Placental epithelial cell (primary cell): ENCODE results near the gene PLAA. TPM values are rescaled to one million over a fixed set of nuclear protein-coding genes. Genes with fewer than 3 reads are reported as not detected.

ENCODE experiments used
- small RNA-seq: library from RNA; depleted of rRNA; stranded (forward); fragments of <200 nt; gene quantifications from one replicate; pipeline ENCODE3, GENCODE V24; 2012
- total RNA-seq: library from RNA; depleted of rRNA; stranded (reverse); fragments of >200 nt; gene quantifications from 2 replicates; pipeline ENCODE4 v1.2.3, GENCODE V29; 2012

PLAA gene
- 26.7 and 37.6 TPM in 2 replicates for total RNA-seq

DNA sequence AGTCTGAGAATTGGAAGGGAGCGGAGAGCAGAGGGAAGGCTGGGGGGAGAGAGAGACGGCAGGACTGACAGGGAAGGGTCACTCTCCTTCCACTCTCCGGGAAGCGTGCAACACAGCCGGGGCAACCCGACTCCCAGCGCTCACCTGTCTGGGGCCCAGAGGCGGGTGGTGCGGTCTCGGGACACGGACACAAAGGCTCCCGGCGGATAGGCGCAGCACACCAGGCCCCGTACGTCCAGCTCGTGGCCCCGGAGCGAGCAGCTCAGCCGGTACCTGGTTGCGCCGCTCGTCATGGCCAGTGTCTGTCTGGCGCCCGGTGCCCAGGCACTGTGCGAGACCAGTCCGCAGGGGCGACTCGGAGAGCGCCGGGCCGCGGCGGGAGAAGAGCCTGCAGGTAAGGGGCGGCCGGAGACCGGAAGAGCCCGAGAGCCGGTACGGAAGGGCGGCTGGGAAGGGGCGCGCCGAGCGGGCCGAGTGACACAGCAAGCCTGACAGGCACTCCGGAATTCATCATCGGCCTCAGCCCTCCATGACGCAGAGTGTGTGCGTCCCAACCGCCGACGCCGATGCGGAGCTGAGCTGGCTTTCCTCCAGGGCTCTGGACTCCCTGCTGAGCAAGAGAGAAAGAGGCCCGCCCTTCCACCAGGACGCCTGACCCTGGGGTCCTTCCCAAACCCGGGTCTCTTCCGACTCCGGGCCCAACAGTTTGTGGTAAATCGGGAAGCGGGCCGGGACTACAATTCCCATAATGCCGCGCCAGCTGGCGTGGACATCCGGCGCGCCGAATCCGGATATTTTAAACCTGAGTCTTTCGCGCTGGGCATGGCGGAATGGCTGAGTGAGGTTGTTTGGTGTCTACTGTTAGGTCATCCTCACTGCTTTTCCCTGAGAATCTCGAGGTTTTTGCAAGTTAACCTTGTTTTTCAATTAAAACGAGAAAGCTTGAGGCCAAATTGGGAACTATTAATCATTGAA, at the start of gene PLAA:
Gene PLAA, minus strand, starts transcription at position 490 of the 975 bp plus-strand sequence. Its CDS starts 197 bp downstream, at position 293.

GRCh38 chr9:26955921-26956859, 9.1 kb upstream of the PLAA start, which contains the start of gene IFT74:
TSS of gene IFT74 (plus strand) at chr9:26956412. CDS start at chr9:26961968, 5,556 bp downstream.

DNA sequence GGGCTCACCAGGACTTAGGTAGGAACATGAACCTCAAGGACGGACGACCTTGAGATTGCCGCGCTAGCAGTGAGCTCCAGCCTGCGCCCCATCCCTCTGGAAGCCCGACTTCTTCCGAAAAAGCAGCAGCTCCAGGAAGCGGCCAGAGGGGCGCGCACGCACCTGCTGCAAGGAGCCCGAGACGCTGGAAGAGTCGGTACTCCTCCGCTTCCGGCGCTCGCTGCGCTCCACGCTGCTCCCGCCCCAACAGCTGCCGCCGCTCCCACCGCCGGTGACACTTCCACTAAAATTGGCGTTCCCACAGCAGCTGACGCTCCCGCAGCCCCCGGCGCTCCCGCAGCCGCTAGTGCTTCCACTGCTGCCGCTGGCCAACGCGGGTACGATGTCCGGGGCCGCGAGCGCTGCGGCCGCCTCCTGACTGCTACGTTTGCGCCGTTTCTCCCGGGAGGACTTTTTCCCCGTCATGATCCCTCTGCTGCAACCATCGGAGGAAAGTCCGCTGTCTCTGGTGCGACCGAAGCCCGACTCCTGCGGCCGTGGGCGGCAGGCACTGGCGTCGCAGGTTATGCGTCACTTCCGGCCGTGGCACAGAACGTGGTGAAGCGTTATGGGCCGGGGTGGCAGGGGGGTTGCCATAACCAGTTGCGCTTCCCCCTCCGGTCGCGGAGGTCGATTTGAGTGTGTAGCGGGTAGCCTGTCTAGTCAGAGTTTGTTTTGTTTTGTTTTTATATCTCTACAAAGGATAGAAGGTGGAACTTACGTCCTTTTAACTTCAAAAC, 54.6 kb downstream of the PLAA start, which contains the start of gene CAAP1:
Gene CAAP1, minus strand, starts transcription at position 552 of the 779 bp plus-strand sequence. Its CDS starts 87 bp downstream, at position 465.

Small RNAs within 50 kb of the gene (small RNA-seq; reads per million reads assigned to genes)
- gene RN7SL100P, result not detected

Other genes starting within 250 kb of the PLAA start
- gene CAAP1, start 54.4 kb downstream of the PLAA start, total RNA-seq, result 14.9 and 16.8 TPM in 2 replicates
- 12.6 and 13.3 TPM in 2 replicates for gene IFT74, start 9.2 kb upstream of the PLAA start, total RNA-seq
- under 0.01 TPM in 1 of 2 replicates, not detected in the other for gene LRRC19, start 58.4 kb upstream of the PLAA start, total RNA-seq
- 2.4 and 3.9 TPM in 2 replicates for gene TEK, start 162.0 kb upstream of the PLAA start, total RNA-seq